Lung (tissue), 12 donors: Measurements from ENCODE around the gene FOXA3. TPM values are rescaled to one million over a fixed set of nuclear protein-coding genes. Genes with fewer than 3 reads are reported as not detected.

ENCODE experiments used
- ATAC-seq: fragments of 200-7000 bp; cut with Tn5 transposase; one replicate; pipeline ENCODE4 v1.9.1; 2020; ENCODE audit warnings: moderate number of reproducible peaks; ENCODE audit not compliant: insufficient read depth, low FRiP score
- DNase-seq, 3 donors: peaks; one replicate each; pipeline ENCODE4 v3.0.0-alpha.2; 2013 to 2017
- H3K27ac ChIP-seq, 2 donors: one replicate each; pipeline ENCODE4 v1.5.1; 2013; ENCODE audit warnings: mild to moderate bottlenecking in 2 of 2, moderate library complexity in 2 of 2, control low read depth in 1 of 2, inconsistent platforms in 1 of 2, low read depth in 1 of 2, low read length in 1 of 2
- H3K27me3 ChIP-seq, 3 donors: one replicate each; pipeline ENCODE4 v1.5.1; 2013; ENCODE audit warnings: low read length in 2 of 3; ENCODE audit not compliant: control insufficient read depth in 3 of 3, insufficient read depth in 3 of 3
- H3K36me3 ChIP-seq, 4 donors: one replicate each; pipeline ENCODE4 v1.5.1; 2013; ENCODE audit warnings: low read length in 4 of 4, mild to moderate bottlenecking in 1 of 4, moderate library complexity in 1 of 4; ENCODE audit not compliant: control insufficient read depth in 4 of 4, insufficient read depth in 4 of 4
- H3K4me1 ChIP-seq, 5 donors: one replicate each; pipeline ENCODE4 v1.5.1; 2013; ENCODE audit warnings: low read length in 5 of 5, mild to moderate bottlenecking in 2 of 5, moderate library complexity in 1 of 5; ENCODE audit not compliant: control insufficient read depth in 5 of 5, insufficient read depth in 5 of 5
- H3K4me3 ChIP-seq: one replicate; pipeline ENCODE4 v1.5.1; 2013; ENCODE audit warnings: mild to moderate bottlenecking, control low read depth, moderate library complexity
- H3K9ac ChIP-seq, 2 donors: one replicate each; pipeline ENCODE4 v1.5.1; 2013; ENCODE audit warnings: low read length in 2 of 2, control low read depth in 1 of 2; ENCODE audit not compliant: insufficient read depth in 1 of 2
- H3K9me3 ChIP-seq, 4 donors: one replicate each; pipeline ENCODE4 v1.5.1; 2013; ENCODE audit warnings: low read length in 3 of 4, mild to moderate bottlenecking in 1 of 4, moderate library complexity in 1 of 4; ENCODE audit not compliant: control insufficient read depth in 4 of 4, insufficient read depth in 3 of 4
- CTCF ChIP-seq: IDR thresholded peaks from 2 replicates; pipeline ENCODE4 v1.5.1; 2012; ENCODE audit warnings: mild to moderate bottlenecking; ENCODE audit errors: control extremely low read depth, extremely low read depth
- WGBS, 2 donors: extraction: QIAGEN DNeasy Blood & Tissue Kit; methylation state at CpG; one replicate each; pipeline ENCODE4 v1.1.7; 2013; 5-methylcytosine and 5-hydroxymethylcytosine counted together
- polyA plus RNA-seq, 2 donors: library from polyadenylated mRNA; stranded (reverse); fragments of 200-250 nt; gene quantifications; one replicate each; pipeline ENCODE4 v1.2.1, GENCODE V29; 2013
- total RNA-seq, 2 donors: library from RNA; depleted of rRNA in 1 of 2; stranded (reverse); fragments of >200 nt in 1 of 2; gene quantifications; one replicate each; pipeline ENCODE4 v1.2.1, GENCODE V29; 2014 to 2021
- donor health status: control.
- donor health status: control.
- donor health status: Bipolar disorder and iron deficiency.
- donor health status: healthy.
- donor health status: DM: yes; HTN: yes; CAD: no.

FOXA3 gene
- total and polyA plus RNA-seq, 4 donors: 0.43 to 0.68 (median 0.51) TPM

- Histone ChIP-seq H3K27me3 (no peaks in the 10 kb centered on the region), H3K36me3 (peaks cover 0 to 26% (median 5%) of the 10 kb centered on the region in 4 donors), H3K9ac (no peak overlapping the region), H3K4me1 (peaks cover 0 to 15% (median 0%) of the 10 kb centered on the region in 5 donors), H3K4me3 (no peak overlapping the region), H3K27ac (peak overlapping the region in 1 of 2 donors; percentile 33), H3K9me3 (no peaks in the 10 kb centered on the region)
- no peak for ATAC-seq
- WGBS, 2 donors: 78 to 79% methylated on average over 17 to 18 of the region's 18 CpGs
- no peak for TF ChIP-seq CTCF
- DNase-seq: no peak
Observed at GRCh38 chr19:45816236-45817009, 47.7 kb upstream of the FOXA3 start.

- H3K9ac ChIP-seq: no peak overlapping the region
- H3K9me3 ChIP-seq: no peaks in the 10 kb centered on the region
- peaks cover 0 to 15% (median 0%) of the 10 kb centered on the region in 5 donors for H3K4me1 ChIP-seq
- H3K27me3 ChIP-seq: no peaks in the 10 kb centered on the region
- ATAC-seq: peak; percentile 93
- WGBS, 2 donors: 21% methylated on average over 24 of the region's 24 CpGs
- no peak overlapping the region for H3K4me3 ChIP-seq
- TF ChIP-seq CTCF: peak; percentile 97
- H3K27ac ChIP-seq: peak overlapping the region in 1 of 2 donors; percentile 33
- H3K36me3 ChIP-seq: peaks cover 0 to 31% (median 5%) of the 10 kb centered on the region in 4 donors
- DNase-seq: peak; percentile 93 to 95 (median 94)
Observed at GRCh38 chr19:45817010-45817724, 47.0 kb upstream of the FOXA3 start.

- DNase-seq: no peak
- Histone ChIP-seq H3K9me3 (no peaks in the 10 kb centered on the region), H3K9ac (no peak overlapping the region), H3K27ac (no peak overlapping the region), H3K4me3 (no peak overlapping the region), H3K27me3 (no peaks in the 10 kb centered on the region), H3K36me3 (peaks cover 0 to 37% (median 7%) of the 10 kb centered on the region in 4 donors), H3K4me1 (peaks cover 0 to 15% (median 0%) of the 10 kb centered on the region in 5 donors)
- ATAC-seq: no peak
- no peak for TF ChIP-seq CTCF
- 87 to 94% methylated on average over 19 of the region's 19 CpGs for WGBS, 2 donors
Observed at GRCh38 chr19:45817725-45818301, 46.3 kb upstream of the FOXA3 start.
